HEK293 (cell line): ENCODE data around the gene AIF1L.

Experiments used
- CTCF ChIA-PET: fragments of 350-600 bp; formaldehyde crosslinking; extraction: SDS; loops from one replicate; lab custom pipeline; 2021; ENCODE audit warnings: antibody characterized with exemption; lab: Yijun Ruan, JAX
- POLR2A ChIA-PET: fragments of 300-600 bp; formaldehyde crosslinking; extraction: SDS; loops from one replicate; lab custom pipeline; 2020; ENCODE audit warnings: antibody characterized with exemption, inconsistent platforms; lab: Yijun Ruan, JAX
- H3K27ac ChIP-seq: fragments of 200-500 bp; sonication (Bioruptor generic); 2 replicates; pipeline ENCODE4 v1.5.1; 2014; ENCODE audit warnings: low read depth, low read length, control low read depth, inconsistent platforms; ENCODE audit errors: extremely low read depth
- H3K36me3 ChIP-seq, 2 experiments: fragments of 200-500 bp in 1 of 2; sonication (Bioruptor generic) in 1 of 2; 1 replicate in 1 of 2; 2 replicates in 1 of 2; pipeline ENCODE4 v1.5.1; 2014 to 2017; ENCODE audit warnings: inconsistent platforms in 2 of 2, low read length in 2 of 2; ENCODE audit not compliant: control insufficient read depth in 2 of 2, insufficient read depth in 1 of 2
- H3K4me1 ChIP-seq: fragments of 200-500 bp; sonication (Bioruptor generic); 2 replicates; pipeline ENCODE4 v1.5.1; 2014; ENCODE audit warnings: mild to moderate bottlenecking, low read length, inconsistent platforms; ENCODE audit not compliant: control insufficient read depth, insufficient read depth
- H3K4me3 ChIP-seq: 2 replicates; pipeline ENCODE4 v1.5.1; 2011; ENCODE audit warnings: low read depth, mild to moderate bottlenecking, control low read depth, low read length, moderate library complexity
- H3K9me3 ChIP-seq: fragments of 200-500 bp; sonication (Bioruptor generic); 2 replicates; pipeline ENCODE4 v1.5.1; 2014; ENCODE audit warnings: low read depth, low read length, inconsistent platforms; ENCODE audit not compliant: control insufficient read depth, insufficient read depth
- KLF1 ChIP-seq: fragments of 450-650 bp; formaldehyde crosslinking; IDR thresholded peaks from 2 replicates; pipeline ENCODE4 v1.5.1; 2016; ENCODE audit warnings: missing biosample characterization, missing genetic modification characterization
- REPIN1 ChIP-seq: fragments of 450-650 bp; formaldehyde crosslinking; IDR thresholded peaks from 2 replicates; pipeline ENCODE4 v1.5.1; 2017; ENCODE audit warnings: missing biosample characterization, missing genetic modification characterization, low read depth
- SP2 ChIP-seq: fragments of 450-650 bp; formaldehyde crosslinking; IDR thresholded peaks from 2 replicates; pipeline ENCODE4 v1.5.1; 2016; ENCODE audit warnings: missing biosample characterization, missing genetic modification characterization
- TCF7L2 ChIP-seq: IDR thresholded peaks from 2 replicates; pipeline ENCODE4 v1.6.1; 2011; ENCODE audit warnings: low read depth, mild to moderate bottlenecking, inconsistent platforms, low read length, moderate library complexity, borderline replicate concordance
- ZFHX2 ChIP-seq: fragments of 450-650 bp; formaldehyde crosslinking; conservative IDR thresholded peaks from 2 replicates; pipeline ENCODE4 v1.5.1; 2016; ENCODE audit warnings: missing biosample characterization, missing genetic modification characterization
- ZIC2 ChIP-seq: fragments of 450-650 bp; formaldehyde crosslinking; IDR thresholded peaks from 2 replicates; pipeline ENCODE4 v1.5.1; 2016; ENCODE audit warnings: missing biosample characterization, missing genetic modification characterization
- ZNF132 ChIP-seq: fragments of 450-650 bp; formaldehyde crosslinking; IDR thresholded peaks from 2 replicates; pipeline ENCODE4 v1.5.1; 2017; ENCODE audit warnings: missing biosample characterization, missing genetic modification characterization, borderline replicate concordance
- ZNF248 ChIP-seq: fragments of 450-650 bp; formaldehyde crosslinking; IDR thresholded peaks from 2 replicates; pipeline ENCODE4 v1.5.1; 2017; ENCODE audit warnings: missing biosample characterization, missing genetic modification characterization
- ZNF292 ChIP-seq: fragments of 450-650 bp; formaldehyde crosslinking; IDR thresholded peaks from 2 replicates; pipeline ENCODE4 v1.5.1; 2016; ENCODE audit warnings: low read depth, missing biosample characterization, missing genetic modification characterization, borderline replicate concordance
- ZNF394 ChIP-seq: fragments of 450-650 bp; formaldehyde crosslinking; IDR thresholded peaks from 2 replicates; pipeline ENCODE4 v1.5.1; 2016; ENCODE audit warnings: missing biosample characterization, missing genetic modification characterization, mild to moderate bottlenecking, moderate library complexity, borderline replicate concordance
- ZNF548 ChIP-seq: fragments of 450-650 bp; formaldehyde crosslinking; IDR thresholded peaks from 2 replicates; pipeline ENCODE4 v1.5.1; 2016; ENCODE audit warnings: missing biosample characterization, missing genetic modification characterization
- ZNF677 ChIP-seq: fragments of 450-650 bp; IDR thresholded peaks from 2 replicates; pipeline ENCODE4 v1.5.0; 2018; ENCODE audit warnings: missing biosample characterization, mild to moderate bottlenecking, missing genetic modification characterization, moderate library complexity
- ZNF785 ChIP-seq: fragments of 450-650 bp; formaldehyde crosslinking; IDR thresholded peaks from 2 replicates; pipeline ENCODE4 v1.5.1; 2016; ENCODE audit warnings: missing biosample characterization, missing genetic modification characterization
- ZNF792 ChIP-seq: fragments of 450-650 bp; formaldehyde crosslinking; IDR thresholded peaks from 2 replicates; pipeline ENCODE4 v1.5.1; 2016; ENCODE audit warnings: missing biosample characterization, missing genetic modification characterization
- ZNF830 ChIP-seq: fragments of 450-650 bp; IDR thresholded peaks from 2 replicates; pipeline ENCODE4 v1.5.0; 2018; ENCODE audit warnings: missing biosample characterization, missing genetic modification characterization, low read depth, mild to moderate bottlenecking, moderate library complexity
- ZNF837 ChIP-seq: fragments of 450-650 bp; formaldehyde crosslinking; IDR thresholded peaks from 2 replicates; pipeline ENCODE4 v1.5.1; 2016; ENCODE audit warnings: missing biosample characterization, missing genetic modification characterization
- TF ChIP-seq, protein P1 (sequence below): fragments of 450-650 bp; formaldehyde crosslinking; IDR thresholded peaks from 2 replicates; pipeline ENCODE4 v1.5.1; 2017; ENCODE audit warnings: missing biosample characterization, missing genetic modification characterization
- TF ChIP-seq, protein P2 (sequence below): fragments of 450-650 bp; formaldehyde crosslinking; IDR thresholded peaks from 2 replicates; pipeline ENCODE4 v1.5.1; 2016; ENCODE audit warnings: missing biosample characterization, missing genetic modification characterization
- TF ChIP-seq, protein P3 (sequence below): fragments of 450-650 bp; formaldehyde crosslinking; IDR thresholded peaks from 2 replicates; pipeline ENCODE4 v1.5.1; 2016; ENCODE audit warnings: missing biosample characterization, missing genetic modification characterization

AIF1L gene

DNA sequence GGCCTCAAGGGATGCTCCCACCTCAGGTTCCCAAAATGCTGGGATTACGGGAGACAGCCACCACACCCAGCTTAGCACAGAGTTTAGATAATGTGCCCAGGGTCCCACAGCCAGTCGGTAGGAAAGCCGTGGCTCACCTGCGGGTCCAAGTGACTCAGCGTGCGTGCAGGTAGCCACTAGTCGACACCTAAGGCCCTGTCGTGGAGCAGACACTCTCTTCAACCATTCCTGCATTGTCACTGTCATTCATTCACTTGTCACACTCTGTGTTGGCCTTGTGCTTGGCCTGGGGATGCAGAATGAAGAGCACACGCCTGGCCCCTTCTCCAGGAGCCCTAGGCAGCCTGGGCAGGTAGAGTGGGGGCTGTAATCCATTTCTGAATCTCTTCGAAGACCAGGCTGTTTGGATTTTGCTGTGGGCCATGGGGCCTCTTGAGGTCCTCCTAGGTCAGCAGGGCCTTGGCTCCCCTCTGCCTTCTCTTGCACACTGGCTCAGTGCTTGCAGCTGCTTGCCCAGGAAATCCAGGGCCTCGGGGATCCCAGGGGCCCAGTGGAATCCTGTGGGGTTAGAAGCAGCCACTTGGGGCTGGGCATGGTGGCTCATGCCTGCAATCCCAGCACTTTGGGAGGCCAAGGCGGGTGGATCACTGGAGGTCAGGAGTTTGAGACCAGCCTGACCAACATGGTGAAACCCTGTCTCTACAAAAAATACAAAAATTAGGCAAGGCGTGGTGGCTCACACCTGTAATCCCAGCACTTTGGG lies 6.1 kb upstream of the AIF1L start:
- ChIA-PET CTCF (interaction anchor here (0.6 kb wide), 1 partner anchor 31 kb away, joined by 3 read pairs; no protein-coding TSS in a partner anchor), POLR2A (interaction anchor here (0.7 kb wide), 1 partner anchor 13 kb away, joined by 3 read pairs; no protein-coding TSS in a partner anchor)
- Histone ChIP-seq H3K9me3 (no peaks in the 10 kb centered on the region), H3K27ac (no peak overlapping the region), H3K4me1 (no peaks in the 10 kb centered on the region), H3K36me3 (no peaks in the 10 kb centered on the region), H3K4me3 (no peak overlapping the region)
- TF ChIP-seq ZNF394 (tag by site-specific recombination) = no peak
- no peak for TF ChIP-seq REPIN1 (tag by site-specific recombination)
- no peak for TF ChIP-seq ZNF837
- no peak for TF ChIP-seq ZNF677
- no peak for TF ChIP-seq ZNF830 (tag by site-specific recombination)
- TF ChIP-seq, protein P1, sequence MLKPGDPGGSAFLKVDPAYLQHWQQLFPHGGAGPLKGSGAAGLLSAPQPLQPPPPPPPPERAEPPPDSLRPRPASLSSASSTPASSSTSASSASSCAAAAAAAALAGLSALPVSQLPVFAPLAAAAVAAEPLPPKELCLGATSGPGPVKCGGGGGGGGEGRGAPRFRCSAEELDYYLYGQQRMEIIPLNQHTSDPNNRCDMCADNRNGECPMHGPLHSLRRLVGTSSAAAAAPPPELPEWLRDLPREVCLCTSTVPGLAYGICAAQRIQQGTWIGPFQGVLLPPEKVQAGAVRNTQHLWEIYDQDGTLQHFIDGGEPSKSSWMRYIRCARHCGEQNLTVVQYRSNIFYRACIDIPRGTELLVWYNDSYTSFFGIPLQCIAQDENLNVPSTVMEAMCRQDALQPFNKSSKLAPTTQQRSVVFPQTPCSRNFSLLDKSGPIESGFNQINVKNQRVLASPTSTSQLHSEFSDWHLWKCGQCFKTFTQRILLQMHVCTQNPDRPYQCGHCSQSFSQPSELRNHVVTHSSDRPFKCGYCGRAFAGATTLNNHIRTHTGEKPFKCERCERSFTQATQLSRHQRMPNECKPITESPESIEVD = no peak
- TF ChIP-seq ZFHX2 (tag by site-specific recombination) = no peak
- TF ChIP-seq, protein P2, sequence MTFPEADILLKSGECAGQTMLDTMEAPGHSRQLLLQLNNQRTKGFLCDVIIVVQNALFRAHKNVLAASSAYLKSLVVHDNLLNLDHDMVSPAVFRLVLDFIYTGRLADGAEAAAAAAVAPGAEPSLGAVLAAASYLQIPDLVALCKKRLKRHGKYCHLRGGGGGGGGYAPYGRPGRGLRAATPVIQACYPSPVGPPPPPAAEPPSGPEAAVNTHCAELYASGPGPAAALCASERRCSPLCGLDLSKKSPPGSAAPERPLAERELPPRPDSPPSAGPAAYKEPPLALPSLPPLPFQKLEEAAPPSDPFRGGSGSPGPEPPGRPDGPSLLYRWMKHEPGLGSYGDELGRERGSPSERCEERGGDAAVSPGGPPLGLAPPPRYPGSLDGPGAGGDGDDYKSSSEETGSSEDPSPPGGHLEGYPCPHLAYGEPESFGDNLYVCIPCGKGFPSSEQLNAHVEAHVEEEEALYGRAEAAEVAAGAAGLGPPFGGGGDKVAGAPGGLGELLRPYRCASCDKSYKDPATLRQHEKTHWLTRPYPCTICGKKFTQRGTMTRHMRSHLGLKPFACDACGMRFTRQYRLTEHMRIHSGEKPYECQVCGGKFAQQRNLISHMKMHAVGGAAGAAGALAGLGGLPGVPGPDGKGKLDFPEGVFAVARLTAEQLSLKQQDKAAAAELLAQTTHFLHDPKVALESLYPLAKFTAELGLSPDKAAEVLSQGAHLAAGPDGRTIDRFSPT (tag by site-specific recombination) = no peak
- TF ChIP-seq, protein P3, sequence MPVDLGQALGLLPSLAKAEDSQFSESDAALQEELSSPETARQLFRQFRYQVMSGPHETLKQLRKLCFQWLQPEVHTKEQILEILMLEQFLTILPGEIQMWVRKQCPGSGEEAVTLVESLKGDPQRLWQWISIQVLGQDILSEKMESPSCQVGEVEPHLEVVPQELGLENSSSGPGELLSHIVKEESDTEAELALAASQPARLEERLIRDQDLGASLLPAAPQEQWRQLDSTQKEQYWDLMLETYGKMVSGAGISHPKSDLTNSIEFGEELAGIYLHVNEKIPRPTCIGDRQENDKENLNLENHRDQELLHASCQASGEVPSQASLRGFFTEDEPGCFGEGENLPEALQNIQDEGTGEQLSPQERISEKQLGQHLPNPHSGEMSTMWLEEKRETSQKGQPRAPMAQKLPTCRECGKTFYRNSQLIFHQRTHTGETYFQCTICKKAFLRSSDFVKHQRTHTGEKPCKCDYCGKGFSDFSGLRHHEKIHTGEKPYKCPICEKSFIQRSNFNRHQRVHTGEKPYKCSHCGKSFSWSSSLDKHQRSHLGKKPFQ = no peak
- TF ChIP-seq ZNF292 (tag by site-specific recombination) = no peak
- TF ChIP-seq ZNF248 (tag by site-specific recombination) = no peak
- no peak for TF ChIP-seq ZNF785 (tag by site-specific recombination)
- TF ChIP-seq ZNF792 (tag by site-specific recombination) = no peak
- TF ChIP-seq KLF1 (tag by site-specific recombination) = no peak
- no peak for TF ChIP-seq TCF7L2
- TF ChIP-seq SP2 (tag by site-specific recombination) = no peak
- no peak for TF ChIP-seq ZNF132 (tag by site-specific recombination)

DNA sequence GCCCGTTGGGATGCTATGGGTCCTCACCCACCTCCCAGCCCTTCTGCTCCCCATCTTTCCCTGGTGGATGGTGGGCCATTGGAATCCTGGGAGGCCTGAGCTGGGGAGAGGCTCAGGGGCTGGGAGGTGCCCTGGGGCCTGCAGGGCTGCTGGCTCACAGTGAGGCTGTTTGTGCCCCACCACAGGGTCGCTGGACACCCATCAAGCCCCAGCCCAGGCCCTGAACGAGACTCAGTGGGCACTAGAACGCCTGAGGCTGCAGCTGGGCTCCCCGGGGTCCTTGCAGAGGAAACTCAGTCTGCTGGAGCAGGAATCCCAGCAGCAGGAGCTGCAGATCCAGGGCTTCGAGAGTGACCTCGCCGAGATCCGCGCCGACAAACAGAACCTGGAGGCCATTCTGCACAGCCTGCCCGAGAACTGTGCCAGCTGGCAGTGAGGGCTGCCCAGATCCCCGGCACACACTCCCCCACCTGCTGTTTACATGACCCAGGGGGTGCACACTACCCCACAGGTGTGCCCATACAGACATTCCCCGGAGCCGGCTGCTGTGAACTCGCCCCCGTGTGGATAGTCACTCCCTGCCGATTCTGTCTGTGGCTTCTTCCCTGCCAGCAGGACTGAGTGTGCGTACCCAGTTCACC lies 4.9 kb upstream of the AIF1L start:
- no peaks in the 10 kb centered on the region for H3K4me1 ChIP-seq
- ChIA-PET CTCF (interaction anchor here (0.7 kb wide), 1 partner anchor 245 kb away, joined by 3 read pairs; no protein-coding TSS in a partner anchor), POLR2A (interaction anchor here (0.6 to 1.1 kb wide), 2 partner anchors 34 to 380 kb away, joined by 3 read pairs; partner anchors contain the start of gene NUP214)
- no peaks in the 10 kb centered on the region for H3K9me3 ChIP-seq
- no peak overlapping the region for H3K4me3 ChIP-seq
- H3K27ac ChIP-seq = no peak overlapping the region
- no peaks in the 10 kb centered on the region for H3K36me3 ChIP-seq
- TF ChIP-seq ZNF548 = no peak
- TF ChIP-seq ZIC2 (tag by site-specific recombination) = peak; percentile 89
- TF ChIP-seq, all 188 proteins: peak for 1
